GM12878 (cell line): ENCODE measurements around the gene MYOD1. TPM values are rescaled to one million over a fixed set of nuclear protein-coding genes. Genes with fewer than 3 reads are reported as not detected.

Source experiments
- ATAC-seq: fragments of 200-7000 bp; cut with Tn5 transposase; 3 replicates; pipeline ENCODE4 v1.9.1; 2020; ENCODE audit warnings: mild to moderate bottlenecking, moderate library complexity
- BruUV-seq: library from RNA; stranded (reverse); fragments of 400-500 nt; replicated peaks from 2 replicates; lab custom pipeline; 2021; lab: Mats Ljungman, UMichigan
- CTCF ChIA-PET: fragments of 300-600 bp; sonication (Branson Sonifier 250); formaldehyde crosslinking; extraction: SDS; loops from one replicate; lab custom pipeline; 2021; ENCODE audit warnings: inconsistent platforms; lab: Yijun Ruan, JAX
- POLR2A ChIA-PET: fragments of 350-600 bp; formaldehyde crosslinking; extraction: SDS; loops from one replicate; lab custom pipeline; 2021; ENCODE audit warnings: inconsistent platforms; lab: Charles Lee
- RAD21 ChIA-PET: fragments of 300-600 bp; sonication (Branson Sonifier 250); formaldehyde crosslinking; loops from one replicate; lab custom pipeline; 2023; ENCODE audit warnings: antibody characterized with exemption; ENCODE audit not compliant: unreplicated experiment; lab: Charles Lee
- SMC1A ChIA-PET: fragments of 300-600 bp; sonication (Branson Sonifier 250); formaldehyde crosslinking; loops from one replicate; lab custom pipeline; 2023; ENCODE audit not compliant: unreplicated experiment, uncharacterized antibody; lab: Charles Lee
- DNase-seq: peaks from one replicate; pipeline ENCODE4 v3.0.0-alpha.2; 2011; ENCODE audit warnings: low read depth, low spot score
- FAIRE-seq: peaks from 3 replicates; lab custom pipeline; 2011; peaks lifted over from hg19 to GRCh38; lab: Jason Lieb, UNC
- H2AFZ ChIP-seq: 2 replicates; pipeline ENCODE4 v1.6.0; 2011; ENCODE audit warnings: low read depth, low read length, control low read depth; ENCODE audit not compliant: control insufficient read depth
- H3K27ac ChIP-seq: 2 replicates; pipeline ENCODE4 v1.5.1; 2011; ENCODE audit warnings: control low read depth; ENCODE audit not compliant: control insufficient read depth, insufficient read depth
- H3K27me3 ChIP-seq, 2 experiments: replicated peaks in 1 of 2; 2 replicates each; pipeline versions ENCODE4 v1.6.0 to v1.6.1; 2011; ENCODE audit warnings: low read length in 1 of 2; ENCODE audit not compliant: control insufficient read depth in 2 of 2, insufficient read depth in 2 of 2
- H3K36me3 ChIP-seq, 2 experiments: 2 replicates each; pipeline ENCODE4 v1.5.1; 2011; ENCODE audit warnings: low read length in 1 of 2; ENCODE audit not compliant: control insufficient read depth in 2 of 2, insufficient read depth in 2 of 2
- H3K4me1 ChIP-seq: 2 replicates; pipeline ENCODE4 v1.6.1; 2011; ENCODE audit warnings: mild to moderate bottlenecking, low read length, moderate library complexity, mixed read lengths; ENCODE audit not compliant: control insufficient read depth, insufficient read depth
- H3K4me2 ChIP-seq: 2 replicates; pipeline ENCODE4 v1.6.0; 2011; ENCODE audit warnings: control low read depth; ENCODE audit not compliant: control insufficient read depth, insufficient read depth
- H3K4me3 ChIP-seq: fragments of 200-600 bp; sonication (generic); 2 replicates; pipeline ENCODE4 v1.5.1; 2016
- H3K79me2 ChIP-seq: 2 replicates; pipeline ENCODE4 v1.6.0; 2011; ENCODE audit warnings: low read length; ENCODE audit not compliant: control insufficient read depth, insufficient read depth
- H3K9ac ChIP-seq: 2 replicates; pipeline ENCODE4 v1.8.0; 2011; ENCODE audit warnings: low read length, control low read depth, mixed read lengths; ENCODE audit not compliant: control insufficient read depth, insufficient read depth
- H3K9me3 ChIP-seq: replicated peaks from 3 replicates; pipeline ENCODE4 v1.5.1; 2011; ENCODE audit warnings: mild to moderate bottlenecking, low read length; ENCODE audit not compliant: control insufficient read depth, insufficient read depth
- H4K20me1 ChIP-seq: 2 replicates; pipeline ENCODE4 v1.6.0; 2011; ENCODE audit not compliant: control insufficient read depth, insufficient read depth
- ATF7 ChIP-seq: fragments of 450-650 bp; IDR thresholded peaks from 2 replicates; pipeline ENCODE4 v1.6.1; 2016; ENCODE audit warnings: low read depth, mild to moderate bottlenecking
- EP300 ChIP-seq, 2 experiments: fragments of 150-350 bp in 1 of 2; IDR thresholded peaks; 2 replicates each; pipeline ENCODE4 v1.6.1; 2011 to 2012; ENCODE audit warnings: low read depth in 2 of 2, low read length in 2 of 2, borderline replicate concordance in 1 of 2, improper control_type of control experiment in 1 of 2, inconsistent platforms in 1 of 2; ENCODE audit not compliant: control insufficient read depth in 1 of 2
- LARP7 ChIP-seq: fragments of 450-650 bp; IDR thresholded peaks from 2 replicates; pipeline ENCODE4 v1.6.1; 2017; ENCODE audit warnings: mild to moderate bottlenecking
- SMAD5 ChIP-seq: IDR thresholded peaks from 2 replicates; pipeline ENCODE4 v1.6.1; 2016; ENCODE audit warnings: antibody characterized with exemption, low read depth
- TCF12 ChIP-seq: IDR thresholded peaks from 2 replicates; pipeline ENCODE4 v1.6.1; 2011; ENCODE audit warnings: low read depth, mild to moderate bottlenecking, low read length
- WGBS: methylation state at CpG from one replicate; pipeline ENCODE4 v1.1.6; 2016; ENCODE audit warnings: low lambda C conversion rate; ENCODE audit not compliant: insufficient replicate concordance, insufficient coverage; ENCODE audit errors: missing lambda C conversion rate; 5-methylcytosine and 5-hydroxymethylcytosine counted together
- in situ Hi-C: fragments of 300-500 bp; cut with MboI; formaldehyde crosslinking; loops from 9 replicates; pipeline ENCODE4 v1.14.3; 2018; ENCODE audit warnings: mixed read lengths
- intact Hi-C: fragments of 100-400 bp; cut with micrococcal nuclease; formaldehyde crosslinking; loops from one replicate; pipeline ENCODE4 v1.14.2; 2022; ENCODE audit not compliant: unreplicated experiment
- polyA plus RNA-seq, 11 experiments: library from polyadenylated mRNA; depleted of rRNA in 4 of 11; unstranded in 6 of 11; stranded (reverse) in 5 of 11; fragments of >200 nt; fragmentation: Nextera tagmentation in 4 of 11; fragmentation: Illumina TruSeq in 1 of 11; extraction: Ambion mirVana in 4 of 11; extraction: Trizol in 1 of 11; gene quantifications; 1 replicate in 1 of 11; 2 replicates in 10 of 11; pipeline versions ENCODE4 v1.2.1 to v1.2.3, GENCODE V29; 2011 to 2016; ENCODE audit warnings: inconsistent platforms in 2 of 11, missing spikeins in 2 of 11, low read depth in 1 of 11
- total RNA-seq, 4 experiments: library from RNA; depleted of rRNA in 3 of 4; stranded (reverse); fragments of >200 nt in 3 of 4; fragmentation: Illumina TruSeq in 1 of 4; extraction: Trizol in 1 of 4; gene quantifications; 2 replicates each; pipeline versions ENCODE4 v1.2.1 to v1.2.3, GENCODE V29; 2013 to 2021
- TF ChIP-seq, protein P1 (sequence below): IDR thresholded peaks from 2 replicates; pipeline ENCODE4 v1.6.1; 2011; ENCODE audit warnings: borderline replicate concordance, low read depth, mild to moderate bottlenecking, moderate library complexity, low read length; ENCODE audit not compliant: insufficient read depth, poor library complexity, severe bottlenecking
- TF ChIP-seq, protein P2 (sequence below): fragments of 450-650 bp; IDR thresholded peaks from 2 replicates; pipeline ENCODE4 v1.6.1; 2017; ENCODE audit warnings: mild to moderate bottlenecking, moderate library complexity

MYOD1 gene
- total and polyA plus RNA-seq, 10 of the 15 experiments (the other 5 are each of a cell fraction or from before 2014, with no cell fraction given), result not detected

DNA sequence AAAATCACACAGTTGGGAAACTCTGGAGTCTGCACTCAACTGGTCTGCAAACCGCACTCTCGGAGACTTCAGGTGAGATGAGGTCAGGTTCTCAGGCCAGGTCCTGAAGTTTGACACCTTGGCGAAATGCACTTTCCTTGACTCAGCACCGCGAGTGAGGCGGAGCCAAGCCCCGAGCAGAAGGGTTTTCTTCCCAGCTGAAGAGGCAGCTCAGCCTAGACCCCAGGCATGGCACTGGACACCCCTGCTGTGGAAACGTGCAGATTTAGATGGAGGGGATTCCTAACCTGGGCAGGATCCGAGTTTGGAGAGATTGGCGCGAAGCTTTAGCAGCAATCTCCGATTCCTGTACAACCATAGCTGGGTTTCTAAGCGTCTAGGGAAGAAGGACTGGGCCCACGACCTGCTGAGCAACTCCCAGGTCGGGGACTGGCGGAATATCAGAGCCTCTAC lies 835 bp upstream of the MYOD1 start:
- H3K27ac ChIP-seq, result no peak overlapping the region
- H3K79me2 ChIP-seq, result no peaks in the 10 kb centered on the region
- in situ Hi-C loops, result no loop called here
- SMC1A ChIA-PET, result no interaction called here
- H3K4me2 ChIP-seq, result no peak overlapping the region
- no peak for FAIRE-seq
- no peak overlapping the region for H2AFZ ChIP-seq
- H3K27me3 ChIP-seq, result peaks cover 5% of the 10 kb centered on the region in 2 experiments; a peak in 3 of 4 replicates
- intact Hi-C loops, result no loop called here
- no TSS peak for BruUV-seq
- H3K4me1 ChIP-seq, result no peaks in the 10 kb centered on the region
- no peak for ATAC-seq
- 21% methylated on average over 16 of the region's 16 CpGs for WGBS
- POLR2A ChIA-PET, result no interaction called here
- H4K20me1 ChIP-seq, result no peaks in the 10 kb centered on the region
- TF ChIP-seq EP300 (IDR thresholded peaks at IDR 0.05; ENCODE audit: borderline replicate concordance in 1 of 2, control insufficient read depth in 1 of 2, low read depth in 2 of 2, low read length in 2 of 2), result no peak
- no peak for TF ChIP-seq LARP7
- TF ChIP-seq, protein P1, sequence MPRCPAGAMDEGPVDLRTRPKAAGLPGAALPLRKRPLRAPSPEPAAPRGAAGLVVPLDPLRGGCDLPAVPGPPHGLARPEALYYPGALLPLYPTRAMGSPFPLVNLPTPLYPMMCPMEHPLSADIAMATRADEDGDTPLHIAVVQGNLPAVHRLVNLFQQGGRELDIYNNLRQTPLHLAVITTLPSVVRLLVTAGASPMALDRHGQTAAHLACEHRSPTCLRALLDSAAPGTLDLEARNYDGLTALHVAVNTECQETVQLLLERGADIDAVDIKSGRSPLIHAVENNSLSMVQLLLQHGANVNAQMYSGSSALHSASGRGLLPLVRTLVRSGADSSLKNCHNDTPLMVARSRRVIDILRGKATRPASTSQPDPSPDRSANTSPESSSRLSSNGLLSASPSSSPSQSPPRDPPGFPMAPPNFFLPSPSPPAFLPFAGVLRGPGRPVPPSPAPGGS, result no peak
- TF ChIP-seq, protein P2, sequence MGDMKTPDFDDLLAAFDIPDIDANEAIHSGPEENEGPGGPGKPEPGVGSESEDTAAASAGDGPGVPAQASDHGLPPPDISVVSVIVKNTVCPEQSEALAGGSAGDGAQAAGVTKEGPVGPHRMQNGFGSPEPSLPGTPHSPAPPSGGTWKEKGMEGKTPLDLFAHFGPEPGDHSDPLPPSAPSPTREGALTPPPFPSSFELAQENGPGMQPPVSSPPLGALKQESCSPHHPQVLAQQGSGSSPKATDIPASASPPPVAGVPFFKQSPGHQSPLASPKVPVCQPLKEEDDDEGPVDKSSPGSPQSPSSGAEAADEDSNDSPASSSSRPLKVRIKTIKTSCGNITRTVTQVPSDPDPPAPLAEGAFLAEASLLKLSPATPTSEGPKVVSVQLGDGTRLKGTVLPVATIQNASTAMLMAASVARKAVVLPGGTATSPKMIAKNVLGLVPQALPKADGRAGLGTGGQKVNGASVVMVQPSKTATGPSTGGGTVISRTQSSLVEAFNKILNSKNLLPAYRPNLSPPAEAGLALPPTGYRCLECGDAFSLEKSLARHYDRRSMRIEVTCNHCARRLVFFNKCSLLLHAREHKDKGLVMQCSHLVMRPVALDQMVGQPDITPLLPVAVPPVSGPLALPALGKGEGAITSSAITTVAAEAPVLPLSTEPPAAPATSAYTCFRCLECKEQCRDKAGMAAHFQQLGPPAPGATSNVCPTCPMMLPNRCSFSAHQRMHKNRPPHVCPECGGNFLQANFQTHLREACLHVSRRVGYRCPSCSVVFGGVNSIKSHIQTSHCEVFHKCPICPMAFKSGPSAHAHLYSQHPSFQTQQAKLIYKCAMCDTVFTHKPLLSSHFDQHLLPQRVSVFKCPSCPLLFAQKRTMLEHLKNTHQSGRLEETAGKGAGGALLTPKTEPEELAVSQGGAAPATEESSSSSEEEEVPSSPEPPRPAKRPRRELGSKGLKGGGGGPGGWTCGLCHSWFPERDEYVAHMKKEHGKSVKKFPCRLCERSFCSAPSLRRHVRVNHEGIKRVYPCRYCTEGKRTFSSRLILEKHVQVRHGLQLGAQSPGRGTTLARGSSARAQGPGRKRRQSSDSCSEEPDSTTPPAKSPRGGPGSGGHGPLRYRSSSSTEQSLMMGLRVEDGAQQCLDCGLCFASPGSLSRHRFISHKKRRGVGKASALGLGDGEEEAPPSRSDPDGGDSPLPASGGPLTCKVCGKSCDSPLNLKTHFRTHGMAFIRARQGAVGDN, result no peak
- TF ChIP-seq ATF7, result no peak
- no peak for TF ChIP-seq SMAD5
- no peak for TF ChIP-seq TCF12
- no peaks in the 10 kb centered on the region for H3K36me3 ChIP-seq
- RAD21 ChIA-PET, result no interaction called here
- CTCF ChIA-PET, result interaction anchor here (1.2 kb wide), 1 partner anchor 13 kb away, joined by 4 read pairs; no protein-coding TSS in a partner anchor
- no peak overlapping the region for H3K4me3 ChIP-seq
- H3K9ac ChIP-seq, result no peak overlapping the region
- H3K9me3 ChIP-seq, result no peaks in the 10 kb centered on the region
- DNase-seq, result no peak
